ENCODE measurements around the gene CDH15.

DNA sequence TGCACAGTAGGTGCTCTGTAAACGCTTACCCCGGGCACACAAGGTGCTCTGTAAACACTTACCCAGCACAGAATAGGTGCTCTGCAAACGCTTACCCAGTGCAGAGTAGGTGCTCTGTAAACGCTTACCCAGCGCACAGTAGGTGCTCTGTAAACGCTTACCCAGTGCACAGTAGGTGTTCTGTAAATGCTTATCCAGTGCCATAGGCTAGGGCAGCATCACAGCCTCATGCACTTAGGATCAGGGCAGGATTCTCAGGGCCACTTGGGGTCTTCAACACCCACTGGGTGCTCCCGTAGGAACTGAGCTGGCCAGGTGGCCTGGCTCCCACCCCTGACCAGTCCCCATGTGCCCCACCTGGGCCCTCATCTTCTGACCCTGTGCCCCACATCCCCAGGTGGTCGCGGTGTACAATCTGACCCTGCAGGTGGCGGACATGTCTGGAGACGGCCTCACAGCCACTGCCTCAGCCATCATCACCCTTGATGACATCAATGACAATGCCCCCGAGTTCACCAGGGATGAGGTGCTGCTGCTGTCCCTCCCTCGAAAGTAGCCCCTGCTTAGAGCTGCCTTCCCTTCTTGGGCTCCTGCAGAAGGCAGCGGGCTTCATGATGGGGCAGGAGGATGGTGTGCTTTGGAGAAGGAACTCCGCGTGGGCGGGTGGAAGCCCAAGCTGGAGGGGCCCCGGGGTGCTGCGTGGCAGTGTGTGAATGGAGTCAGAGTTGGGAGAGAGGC lies 15.7 kb downstream of the CDH15 start:
- TF ChIP-seq, protein P1, sequence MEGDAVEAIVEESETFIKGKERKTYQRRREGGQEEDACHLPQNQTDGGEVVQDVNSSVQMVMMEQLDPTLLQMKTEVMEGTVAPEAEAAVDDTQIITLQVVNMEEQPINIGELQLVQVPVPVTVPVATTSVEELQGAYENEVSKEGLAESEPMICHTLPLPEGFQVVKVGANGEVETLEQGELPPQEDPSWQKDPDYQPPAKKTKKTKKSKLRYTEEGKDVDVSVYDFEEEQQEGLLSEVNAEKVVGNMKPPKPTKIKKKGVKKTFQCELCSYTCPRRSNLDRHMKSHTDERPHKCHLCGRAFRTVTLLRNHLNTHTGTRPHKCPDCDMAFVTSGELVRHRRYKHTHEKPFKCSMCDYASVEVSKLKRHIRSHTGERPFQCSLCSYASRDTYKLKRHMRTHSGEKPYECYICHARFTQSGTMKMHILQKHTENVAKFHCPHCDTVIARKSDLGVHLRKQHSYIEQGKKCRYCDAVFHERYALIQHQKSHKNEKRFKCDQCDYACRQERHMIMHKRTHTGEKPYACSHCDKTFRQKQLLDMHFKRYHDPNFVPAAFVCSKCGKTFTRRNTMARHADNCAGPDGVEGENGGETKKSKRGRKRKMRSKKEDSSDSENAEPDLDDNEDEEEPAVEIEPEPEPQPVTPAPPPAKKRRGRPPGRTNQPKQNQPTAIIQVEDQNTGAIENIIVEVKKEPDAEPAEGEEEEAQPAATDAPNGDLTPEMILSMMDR (IDR thresholded peaks at IDR 0.05): no peak
- no peak for TF ChIP-seq POLR2A (IDR thresholded peaks at IDR 0.05)
- TF ChIP-seq POLR2AphosphoS5 (IDR thresholded peaks at IDR 0.05): no peak
